Measurements from ENCODE around the gene SSH2. TPM values are rescaled to one million over a fixed set of nuclear protein-coding genes. Genes with fewer than 3 reads are reported as not detected.

Gene SSH2
- total RNA-seq, 2 donors from 2014 or later, result 28.1 to 28.2 TPM

DNA sequence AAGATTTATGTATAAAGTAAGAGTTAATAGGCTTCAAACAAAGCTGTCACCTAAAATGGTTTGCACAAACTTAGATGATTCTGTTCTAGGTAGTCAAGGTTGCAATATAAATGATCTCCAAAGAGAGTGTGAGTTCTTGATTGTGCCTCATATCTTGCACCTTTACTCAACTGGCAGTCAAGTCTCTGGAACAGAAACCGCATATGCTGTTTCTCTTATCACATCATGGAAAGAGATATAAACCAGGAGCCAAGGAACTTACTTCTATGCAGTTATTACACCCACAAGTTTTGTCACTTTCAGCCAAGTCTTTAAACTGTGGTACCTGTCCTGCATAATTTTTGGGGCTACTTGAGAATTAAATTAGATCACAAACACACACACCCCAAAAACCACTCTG is 5.2 kb downstream of the SSH2 start:
- no peak overlapping the region for H3K9ac ChIP-seq (ENCODE audit: low read depth in 2 of 2, low read length in 2 of 2)
- TF ChIP-seq, protein P1, sequence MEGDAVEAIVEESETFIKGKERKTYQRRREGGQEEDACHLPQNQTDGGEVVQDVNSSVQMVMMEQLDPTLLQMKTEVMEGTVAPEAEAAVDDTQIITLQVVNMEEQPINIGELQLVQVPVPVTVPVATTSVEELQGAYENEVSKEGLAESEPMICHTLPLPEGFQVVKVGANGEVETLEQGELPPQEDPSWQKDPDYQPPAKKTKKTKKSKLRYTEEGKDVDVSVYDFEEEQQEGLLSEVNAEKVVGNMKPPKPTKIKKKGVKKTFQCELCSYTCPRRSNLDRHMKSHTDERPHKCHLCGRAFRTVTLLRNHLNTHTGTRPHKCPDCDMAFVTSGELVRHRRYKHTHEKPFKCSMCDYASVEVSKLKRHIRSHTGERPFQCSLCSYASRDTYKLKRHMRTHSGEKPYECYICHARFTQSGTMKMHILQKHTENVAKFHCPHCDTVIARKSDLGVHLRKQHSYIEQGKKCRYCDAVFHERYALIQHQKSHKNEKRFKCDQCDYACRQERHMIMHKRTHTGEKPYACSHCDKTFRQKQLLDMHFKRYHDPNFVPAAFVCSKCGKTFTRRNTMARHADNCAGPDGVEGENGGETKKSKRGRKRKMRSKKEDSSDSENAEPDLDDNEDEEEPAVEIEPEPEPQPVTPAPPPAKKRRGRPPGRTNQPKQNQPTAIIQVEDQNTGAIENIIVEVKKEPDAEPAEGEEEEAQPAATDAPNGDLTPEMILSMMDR (IDR thresholded peaks at IDR 0.05), result no peak
- no peaks in the 10 kb centered on the region for H3K36me3 ChIP-seq
- H3K4me3 ChIP-seq, result no peak overlapping the region
- H3K27ac ChIP-seq, result no peak overlapping the region
- no peak for DNase-seq
- intact Hi-C loops (cut with DNase I), result no loop called here
- H3K9me3 ChIP-seq, result no peaks in the 10 kb centered on the region
- peaks cover 4% of the 10 kb centered on the region for H3K4me1 ChIP-seq
- H3K27me3 ChIP-seq, result no peaks in the 10 kb centered on the region

DNA sequence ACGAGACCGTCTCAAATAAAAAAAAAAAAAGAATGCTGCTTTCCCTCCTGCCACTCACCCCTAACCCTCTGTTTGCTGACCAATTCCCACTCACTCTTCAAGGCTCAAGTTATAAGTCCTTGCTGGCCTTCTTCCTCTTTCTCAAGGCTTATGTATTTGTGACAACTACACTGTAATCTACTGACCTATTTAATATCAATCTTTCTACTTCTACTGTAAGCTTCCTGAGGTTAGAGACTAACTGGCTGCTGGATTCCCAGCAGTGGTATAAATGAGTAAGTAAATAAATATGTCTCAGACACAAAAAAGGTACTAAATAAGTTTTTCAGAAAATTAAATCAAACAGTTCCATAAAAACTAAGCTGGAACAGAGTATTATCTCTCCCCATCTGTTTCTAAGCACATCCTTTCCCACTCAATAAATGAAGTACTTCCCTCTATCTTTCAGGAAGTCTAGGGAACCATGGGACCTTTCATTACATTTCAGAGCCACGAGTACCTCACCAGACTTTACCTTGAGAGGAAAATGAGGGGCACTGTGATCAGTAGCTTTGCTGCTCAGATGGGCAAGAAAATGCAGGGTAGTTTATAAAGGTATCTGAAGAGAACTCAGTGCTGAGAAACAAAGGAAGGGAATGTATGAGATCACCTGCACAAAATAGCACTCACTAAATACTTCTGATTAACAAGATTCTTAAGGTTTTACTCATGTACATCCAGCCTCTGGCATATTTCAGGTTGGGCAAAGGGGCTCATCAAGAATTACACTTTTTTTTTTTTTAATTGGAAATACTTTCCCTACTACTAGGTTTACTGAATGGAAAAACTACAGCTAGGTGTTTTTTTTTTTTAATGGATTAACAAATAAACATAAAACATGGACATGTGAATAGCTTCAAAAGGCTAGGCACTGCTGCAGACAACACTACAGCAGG is 10.8 kb downstream of the SSH2 start:
- no peak overlapping the region for H3K27ac ChIP-seq
- TF ChIP-seq, protein P1 (IDR thresholded peaks at IDR 0.05), result no peak
- intact Hi-C loops (cut with DNase I), result no loop called here

DNA sequence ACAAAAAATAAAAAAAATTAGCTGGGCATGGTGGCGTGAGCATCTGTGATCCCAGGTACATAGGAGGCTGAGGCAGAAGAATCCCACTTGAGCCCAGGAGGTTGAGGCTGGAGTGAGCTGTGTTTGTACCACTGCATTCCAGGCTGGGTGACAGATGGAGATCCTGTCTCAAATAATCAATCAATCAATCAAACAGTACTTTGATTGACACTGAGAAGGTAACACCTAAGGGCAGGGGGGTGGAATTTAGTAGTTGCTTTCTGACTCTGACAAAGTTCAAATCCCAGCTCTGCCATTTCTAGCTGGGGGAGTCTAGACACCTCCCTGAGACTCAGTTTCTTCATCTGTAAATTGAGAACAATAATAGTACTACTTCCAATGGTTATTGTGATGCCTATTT is 12.0 kb downstream of the SSH2 start:
- H3K4me3 ChIP-seq, result no peak overlapping the region
- no peak overlapping the region for H3K9ac ChIP-seq (ENCODE audit: low read depth in 2 of 2, low read length in 2 of 2)
- TF ChIP-seq, protein P1 (IDR thresholded peaks at IDR 0.05), result no peak
- no peaks in the 10 kb centered on the region for H3K4me1 ChIP-seq
- no peaks in the 10 kb centered on the region for H3K9me3 ChIP-seq
- no peaks in the 10 kb centered on the region for H3K27me3 ChIP-seq
- intact Hi-C loops (cut with DNase I), result no loop called here
- H3K27ac ChIP-seq, result no peak overlapping the region
- no peaks in the 10 kb centered on the region for H3K36me3 ChIP-seq
- DNase-seq, result no peak

More for the DNA sequence above, 10.8 kb downstream of the SSH2 start:
- H3K9ac ChIP-seq (ENCODE audit: low read depth in 2 of 2, low read length in 2 of 2), result no peak overlapping the region
- H3K4me3 ChIP-seq, result no peak overlapping the region
- H3K27me3 ChIP-seq, result no peaks in the 10 kb centered on the region
- H3K4me1 ChIP-seq, result no peaks in the 10 kb centered on the region
- no peaks in the 10 kb centered on the region for H3K9me3 ChIP-seq
- no peaks in the 10 kb centered on the region for H3K36me3 ChIP-seq
- DNase-seq, result no peak

DNA sequence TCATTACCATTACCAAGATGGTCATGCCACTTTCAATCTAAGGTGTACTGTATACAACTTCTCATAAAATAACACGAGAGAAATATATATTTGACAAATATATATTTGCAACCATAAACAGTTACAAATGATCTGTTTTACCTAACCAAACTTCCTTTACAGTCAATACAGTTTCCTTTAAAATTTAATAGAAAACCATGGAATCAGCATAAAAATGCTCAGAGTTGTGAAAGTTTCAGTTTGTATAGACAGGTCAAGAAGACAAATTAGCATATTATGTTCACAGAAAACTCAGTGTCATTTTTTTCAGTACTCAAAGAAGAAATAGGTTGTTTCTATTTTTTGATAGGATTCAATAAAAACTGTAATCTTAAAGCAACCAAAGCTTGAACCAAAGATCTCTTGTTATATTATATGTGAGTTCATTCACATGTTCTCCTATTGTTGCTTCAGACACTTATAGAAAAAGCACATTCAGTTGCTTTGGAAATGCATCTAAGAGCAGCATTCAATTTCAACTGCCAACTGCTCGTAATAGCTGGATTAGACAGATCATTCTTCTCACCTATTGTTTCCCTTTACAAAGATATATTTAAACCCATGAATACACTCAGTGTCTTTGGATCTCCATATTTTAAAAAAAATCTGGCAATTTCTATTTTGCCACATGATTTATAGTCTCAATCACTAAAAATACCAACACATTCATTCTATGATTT is 15.1 kb downstream of the SSH2 start:
- Histone ChIP-seq H3K9ac (ENCODE audit: low read depth in 2 of 2, low read length in 2 of 2) (no peak overlapping the region), H3K9me3 (no peaks in the 10 kb centered on the region), H3K4me1 (no peaks in the 10 kb centered on the region), H3K36me3 (no peaks in the 10 kb centered on the region), H3K27ac (no peak overlapping the region), H3K4me3 (no peak overlapping the region), H3K27me3 (no peaks in the 10 kb centered on the region)
- TF ChIP-seq, protein P1 (IDR thresholded peaks at IDR 0.05), result no peak
- intact Hi-C loops (cut with DNase I), result no loop called here
- DNase-seq, result no peak

DNA sequence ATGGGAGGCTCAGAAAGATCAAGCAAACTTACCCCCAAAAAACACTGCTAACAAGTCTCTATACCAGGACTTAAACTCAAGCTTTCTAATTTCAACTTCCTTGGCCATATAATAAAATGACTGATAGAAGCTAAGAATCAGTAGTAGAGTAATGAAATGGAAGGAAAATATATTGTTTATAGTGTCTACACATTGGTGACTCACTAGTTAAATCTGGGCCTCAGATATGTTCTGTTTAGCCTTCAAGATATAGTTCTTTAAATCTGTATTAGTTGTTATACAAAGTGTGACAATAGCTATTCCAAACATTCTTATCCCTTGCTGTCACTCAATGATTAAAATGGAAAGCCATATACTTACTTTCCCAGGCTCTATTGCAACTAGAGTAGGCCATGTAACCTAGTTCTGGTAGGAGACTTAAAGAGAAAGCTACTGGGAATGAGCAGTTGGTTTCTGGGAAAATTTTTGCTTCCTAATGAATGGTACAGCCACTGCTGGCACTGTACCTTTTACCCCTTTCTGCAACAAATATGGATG is 18.3 kb downstream of the SSH2 start:
- Histone ChIP-seq H3K27me3 (no peaks in the 10 kb centered on the region), H3K4me3 (no peak overlapping the region), H3K27ac (no peak overlapping the region), H3K4me1 (no peaks in the 10 kb centered on the region), H3K9ac (ENCODE audit: low read depth in 2 of 2, low read length in 2 of 2) (no peak overlapping the region), H3K36me3 (no peaks in the 10 kb centered on the region), H3K9me3 (no peaks in the 10 kb centered on the region)
- no peak for DNase-seq
- TF ChIP-seq, protein P1 (IDR thresholded peaks at IDR 0.05), result no peak
- intact Hi-C loops (cut with DNase I), result no loop called here
